Measurements from ENCODE around the gene PALM3.

PALM3 gene

GRCh38 chr19:14089662-14090508, 28.0 kb upstream of the PALM3 start:
- FAIRE-seq = no peak

DNA sequence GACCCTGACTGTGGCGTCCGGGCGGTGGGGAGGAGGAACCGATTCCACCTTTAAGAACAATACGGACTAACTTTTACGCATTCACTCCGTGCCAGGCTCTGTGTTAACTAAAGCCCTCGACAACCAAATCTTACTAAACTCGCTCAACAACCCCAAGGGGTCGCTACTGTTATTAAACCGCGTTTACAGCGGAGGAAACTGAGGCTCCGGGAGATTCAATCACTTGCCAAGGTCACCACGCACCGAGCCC, 27.5 kb upstream of the PALM3 start:
- no peak for FAIRE-seq

DNA sequence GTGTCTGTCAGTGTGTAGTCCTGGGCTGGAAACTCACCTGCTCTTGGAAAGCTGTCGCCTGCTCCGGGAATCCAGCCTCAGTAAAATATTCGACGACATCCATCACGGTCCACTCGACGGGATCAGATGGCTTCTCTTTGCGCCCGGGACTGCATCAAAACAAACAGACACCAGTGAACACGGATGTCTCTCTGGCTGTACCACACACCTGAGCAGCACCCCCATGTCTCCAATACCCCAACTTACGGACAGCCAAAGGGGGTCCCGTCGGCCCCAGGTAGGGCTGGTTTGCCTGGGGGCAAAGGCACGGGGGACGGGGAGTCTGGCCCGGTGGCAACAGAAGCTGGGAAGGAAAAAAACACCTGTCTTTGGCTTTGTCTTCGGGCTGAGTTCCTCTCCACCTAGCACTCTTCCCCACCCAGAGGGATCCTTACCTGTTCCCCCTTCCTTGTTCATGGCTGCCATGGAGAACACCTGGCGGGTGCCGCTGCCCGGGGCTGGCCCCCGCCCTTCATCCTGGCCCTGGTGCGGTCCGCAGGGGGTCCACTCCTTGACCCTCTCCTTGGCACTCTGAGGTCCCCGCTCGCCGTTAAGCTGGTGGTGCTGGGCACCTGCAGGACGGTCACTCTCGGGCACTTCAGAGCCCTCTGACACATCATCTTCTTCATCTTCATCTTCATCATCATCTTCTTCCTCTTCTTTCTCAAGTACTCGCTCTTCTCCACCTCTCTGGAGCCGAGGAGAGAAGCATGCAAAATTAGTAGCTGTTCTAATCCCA, 26.9 kb upstream of the PALM3 start:
- no peak for FAIRE-seq

- FAIRE-seq = no peak
These were observed 24.2 kb upstream of the PALM3 start for GRCh38 chr19:14086098-14086497.

- FAIRE-seq = no peak
These were observed 23.6 kb upstream of the PALM3 start, which contains the start of gene C19orf67 for GRCh38 chr19:14085309-14085995. Gene C19orf67, minus strand, starts transcription at chr19:14085783. Its CDS starts 156 bp downstream, at chr19:14085627.

DNA sequence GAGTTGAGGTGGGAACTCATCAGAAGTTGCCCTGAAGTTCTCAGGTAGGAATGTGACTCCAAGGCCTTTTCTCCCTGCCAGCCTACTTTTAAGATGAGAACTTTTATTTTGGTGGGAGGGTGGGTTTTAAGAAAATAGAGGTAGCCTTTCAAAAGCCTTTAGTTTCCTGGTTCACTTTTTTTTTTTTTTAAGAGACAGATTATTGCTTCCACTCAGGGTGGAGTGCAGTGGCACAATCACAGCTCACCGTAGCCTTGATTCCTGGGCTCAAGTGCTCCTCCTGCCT, 20.7 kb upstream of the PALM3 start:
- FAIRE-seq = no peak

- no peak for FAIRE-seq
These were observed 20.2 kb upstream of the PALM3 start for GRCh38 chr19:14081797-14082674.

DNA sequence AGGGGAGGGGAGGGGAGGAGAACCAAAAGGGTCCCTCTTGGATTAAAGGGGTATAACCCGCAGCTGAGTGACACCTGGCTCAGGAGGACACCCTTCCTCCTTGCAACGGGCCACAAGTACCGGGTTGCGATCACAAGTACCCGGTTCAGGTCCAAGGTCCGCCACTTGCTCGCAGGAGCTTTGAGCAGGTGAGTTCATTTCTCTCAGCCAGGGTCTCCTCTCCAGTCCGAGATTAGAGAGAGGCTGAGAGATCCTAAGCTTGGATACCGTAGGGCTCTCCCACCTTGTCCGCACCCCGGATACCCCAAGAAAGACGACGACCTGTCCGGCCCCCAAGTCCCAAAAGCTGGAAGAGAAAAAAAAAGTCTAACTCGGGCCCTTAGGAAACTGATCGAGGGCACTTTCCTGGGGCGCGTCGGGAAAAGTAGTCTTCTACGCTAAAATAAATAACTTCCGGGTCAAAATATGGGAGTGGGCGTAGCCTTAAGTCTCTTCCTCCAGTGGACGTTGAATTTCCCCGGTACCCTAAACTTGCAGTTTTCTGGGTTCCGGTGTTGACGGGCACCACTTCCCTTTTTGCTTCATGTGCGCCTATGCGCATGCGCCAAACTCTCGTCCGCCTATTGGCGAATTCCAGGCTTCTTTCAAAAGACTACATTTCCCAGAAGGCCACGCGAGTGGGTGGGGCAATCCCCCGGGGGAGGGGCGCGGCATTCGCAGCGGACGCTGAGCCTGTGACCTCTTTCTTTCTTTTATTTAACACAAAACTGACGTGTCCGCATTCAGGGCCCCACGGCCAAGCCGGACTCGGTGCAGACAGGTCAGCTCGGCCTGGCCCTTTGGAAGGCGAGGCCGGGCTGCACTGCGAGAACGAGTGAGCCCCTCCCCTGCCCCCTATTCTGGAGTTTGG, 19.3 kb upstream of the PALM3 start:
- peak; percentile 99 for FAIRE-seq

- no peak for FAIRE-seq
These were observed 16.5 kb upstream of the PALM3 start for GRCh38 chr19:14078411-14078810.

DNA sequence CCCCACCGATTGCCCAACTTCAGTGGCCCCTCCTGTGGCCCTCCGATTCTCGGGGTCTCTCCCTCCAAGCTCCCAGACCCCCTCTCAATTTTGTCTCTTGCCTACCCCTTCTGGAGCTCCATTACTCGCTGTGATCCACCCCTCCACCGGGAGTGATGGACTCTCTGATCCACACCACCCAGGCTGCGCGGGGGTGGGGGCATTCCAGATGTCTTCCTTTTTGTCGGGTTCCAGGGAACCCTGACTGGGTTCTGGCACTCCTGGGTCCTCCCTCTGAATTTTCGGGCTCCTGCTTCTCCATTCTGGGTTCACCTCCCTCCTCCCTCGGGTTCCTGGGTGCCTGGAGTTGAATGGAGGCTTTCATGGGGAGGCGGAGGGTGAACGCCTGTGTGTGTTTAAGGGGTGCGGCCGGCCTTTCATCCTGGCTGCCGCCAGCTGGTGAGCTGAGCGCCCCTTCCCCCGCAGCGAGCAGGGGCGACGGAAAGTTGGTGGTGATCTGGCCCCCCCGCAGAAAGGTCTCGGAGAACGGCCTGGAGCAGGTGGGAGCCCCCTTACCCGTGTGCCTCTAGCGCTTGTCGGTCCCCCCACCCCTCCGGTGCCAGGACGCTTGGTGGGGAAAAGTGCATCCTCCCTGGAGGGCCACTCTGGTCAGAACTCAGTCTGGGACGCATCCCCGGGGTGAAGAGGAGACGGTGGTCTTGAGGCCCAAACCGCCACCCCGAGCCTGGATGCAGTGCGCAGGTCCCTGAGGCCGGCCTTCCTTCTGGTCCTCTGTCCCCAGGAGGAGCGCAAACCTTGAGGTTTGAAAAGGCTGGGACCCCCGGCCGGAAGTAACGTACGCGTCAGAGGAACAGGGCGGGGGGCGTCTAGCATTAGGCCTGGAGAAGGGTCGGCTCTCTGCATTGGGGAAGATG, 12.3 kb upstream of the PALM3 start:
- FAIRE-seq = no peak

GRCh38 chr19:14073261-14073924, 11.5 kb upstream of the PALM3 start:
- FAIRE-seq = no peak

DNA sequence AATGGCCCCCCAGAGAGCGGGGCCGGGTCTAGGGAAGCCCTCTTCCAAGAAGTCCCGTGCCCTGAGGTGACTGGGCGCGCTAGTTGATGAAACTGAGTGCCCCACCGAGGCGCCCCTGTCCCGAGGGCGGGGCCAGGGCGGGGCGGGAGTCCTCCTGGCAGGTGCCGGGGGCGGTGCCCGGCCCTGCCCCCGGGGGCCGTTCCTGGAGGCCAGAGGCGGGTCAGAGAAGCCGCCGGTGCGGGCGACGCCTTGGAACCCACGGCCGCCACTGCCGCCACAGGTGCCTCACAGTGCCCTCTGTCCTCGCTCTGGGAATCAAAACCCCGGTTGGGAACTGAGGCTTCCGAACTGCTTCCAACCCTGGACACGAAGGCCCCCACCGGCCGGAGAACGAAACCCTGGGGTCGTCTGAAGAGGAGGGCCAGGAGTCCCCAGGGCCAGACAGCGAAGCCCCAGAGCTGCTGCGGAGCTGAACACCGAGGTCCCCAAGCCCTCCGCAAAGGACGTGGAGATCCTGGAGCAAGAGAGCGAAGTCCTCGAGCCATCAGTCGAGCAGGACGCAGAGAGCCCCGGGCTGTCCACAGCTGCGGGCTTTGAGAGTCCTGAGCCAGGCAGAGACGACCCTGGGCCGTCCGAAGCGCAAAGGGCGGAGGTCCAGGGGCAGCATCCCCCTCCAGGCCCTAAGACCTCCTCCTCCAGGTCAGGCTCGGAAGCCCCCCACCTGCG, 10.8 kb upstream of the PALM3 start, which contains the start of gene MISP3:
TSS of gene MISP3 (plus strand) at position 252 of the 726 bp plus-strand sequence. CDS start 524 bp downstream, outside the sequence.
- no peak for FAIRE-seq

DNA sequence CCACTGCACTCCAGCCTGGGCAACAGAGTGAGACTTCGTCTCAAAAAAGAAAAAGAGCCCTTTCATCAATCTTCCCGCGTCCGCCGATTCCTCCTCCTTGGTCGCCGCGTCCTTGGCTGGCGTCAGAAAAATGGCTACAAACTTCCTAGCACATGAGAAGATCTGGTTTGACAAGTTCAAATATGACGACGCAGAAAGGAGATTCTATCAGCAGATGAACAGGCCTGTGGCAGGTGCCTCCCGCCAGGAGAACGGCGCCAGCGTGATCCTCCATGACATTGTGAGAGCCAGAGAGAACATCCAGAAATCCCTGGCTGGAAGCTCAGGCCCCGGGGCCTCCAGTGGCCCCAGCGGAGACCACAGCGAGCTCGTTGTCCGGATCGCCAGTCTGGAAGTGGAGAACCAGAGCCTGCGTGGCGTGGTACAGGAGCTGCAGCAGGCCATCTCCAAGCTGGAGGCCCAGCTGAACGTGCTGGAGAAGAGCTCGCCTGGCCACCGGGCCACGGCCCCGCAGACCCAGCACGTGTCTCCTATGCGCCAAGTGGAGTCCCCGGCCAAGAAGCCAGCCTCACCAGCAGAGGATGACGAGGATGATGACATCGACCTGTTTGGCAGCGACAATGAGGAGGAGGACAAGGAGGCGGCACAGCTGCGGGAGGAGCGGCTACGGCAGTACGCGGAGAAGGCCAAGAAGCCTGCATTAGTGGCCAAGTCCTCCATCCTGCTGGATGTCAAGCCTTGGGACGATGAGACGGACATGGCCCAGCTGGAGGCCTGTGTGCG, 8.6 kb upstream of the PALM3 start:
- FAIRE-seq = no peak

GRCh38 chr19:14066134-14066533, 4.3 kb upstream of the PALM3 start:
- FAIRE-seq = no peak

GRCh38 chr19:14063105-14063504, 1.2 kb upstream of the PALM3 start:
- FAIRE-seq = no peak

GRCh38 chr19:14062558-14062855, 631 bp upstream of the PALM3 start:
- no peak for FAIRE-seq

GRCh38 chr19:14061081-14061749, 661 bp downstream of the PALM3 start:
- no peak for FAIRE-seq

GRCh38 chr19:14059652-14060155, 2.2 kb downstream of the PALM3 start:
- FAIRE-seq = no peak

Data from endometrium (tissue), 2 donors.